Right hindlimb (tissue), 1 donor: ENCODE measurements around the gene ARHGAP22.
"Not testable (repeated sequence)": the region's sequence is repeated elsewhere in the genome, so short reads cannot be mapped to it uniquely, and the experiment has no call there.

Source experiments
- DNase-seq: peaks from one replicate; pipeline ENCODE4 v3.0.0-alpha.2; 2018

The ARHGAP22 gene

GRCh38 chr10:48604991-48605508 lies at the start of gene ARHGAP22:
Gene ARHGAP22, minus strand, starts transcription at chr10:48605073. Its CDS starts 277 bp downstream, at chr10:48604796.
- peak; percentile 60 for DNase-seq

GRCh38 chr10:48653944-48654698 lies 49.2 kb upstream of the ARHGAP22 start:
- DNase-seq, result no peak

GRCh38 chr10:48653347-48653746 lies 48.5 kb upstream of the ARHGAP22 start:
- no peak for DNase-seq

GRCh38 chr10:48652344-48652743 lies 47.5 kb upstream of the ARHGAP22 start:
- DNase-seq, result no peak

GRCh38 chr10:48651839-48652238 lies 47.0 kb upstream of the ARHGAP22 start:
- no peak for DNase-seq

- DNase-seq, result no peak
Observed at GRCh38 chr10:48651293-48651692, 46.4 kb upstream of the ARHGAP22 start.

- DNase-seq, result no peak
Observed at GRCh38 chr10:48649349-48649944, 44.6 kb upstream of the ARHGAP22 start.

- DNase-seq, result no peak
Observed at GRCh38 chr10:48648172-48648942, 43.5 kb upstream of the ARHGAP22 start.

GRCh38 chr10:48647073-48647472 lies 42.2 kb upstream of the ARHGAP22 start:
- DNase-seq, result not testable (repeated sequence)

GRCh38 chr10:48645600-48645999 lies 40.7 kb upstream of the ARHGAP22 start:
- no peak for DNase-seq

- DNase-seq, result not testable (repeated sequence)
Observed at GRCh38 chr10:48641099-48641690, 36.3 kb upstream of the ARHGAP22 start.

GRCh38 chr10:48640326-48640725 lies 35.5 kb upstream of the ARHGAP22 start:
- no peak for DNase-seq

GRCh38 chr10:48639632-48640031 lies 34.8 kb upstream of the ARHGAP22 start:
- DNase-seq, result no peak

GRCh38 chr10:48638739-48639527 lies 34.1 kb upstream of the ARHGAP22 start:
- DNase-seq, result no peak

GRCh38 chr10:48638158-48638557 lies 33.3 kb upstream of the ARHGAP22 start:
- no peak for DNase-seq

GRCh38 chr10:48636901-48637300 lies 32.0 kb upstream of the ARHGAP22 start:
- no peak for DNase-seq

- DNase-seq, result no peak
Observed at GRCh38 chr10:48636231-48636630, 31.4 kb upstream of the ARHGAP22 start.

GRCh38 chr10:48634984-48635557 lies 30.2 kb upstream of the ARHGAP22 start:
- DNase-seq, result no peak

- DNase-seq, result peak; percentile 59
Observed at GRCh38 chr10:48634198-48634983, 29.5 kb upstream of the ARHGAP22 start.

- no peak for DNase-seq
Observed at GRCh38 chr10:48633381-48634197, 28.7 kb upstream of the ARHGAP22 start.
